ENCODE measurements around the gene P4HTM.

P4HTM gene

DNA sequence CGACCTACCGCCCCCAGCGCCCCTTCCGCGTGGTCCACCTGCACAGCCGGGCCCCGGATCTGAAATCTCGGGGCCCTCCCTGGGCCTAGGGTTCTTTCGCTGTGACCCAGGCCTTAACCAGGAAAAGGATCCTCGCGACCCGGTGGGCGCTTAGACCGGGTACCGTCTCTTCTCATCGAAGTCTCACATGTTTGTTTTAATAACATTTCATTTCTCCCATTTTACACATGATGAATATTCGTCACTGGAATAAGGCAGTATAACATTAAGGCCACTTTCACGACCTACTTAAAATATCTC, 28.6 kb downstream of the P4HTM start:
- TF ChIP-seq EZH2phosphoT487 (IDR thresholded peaks at IDR 0.05; ENCODE audit: borderline replicate concordance): no peak
- TF ChIP-seq, protein P1, sequence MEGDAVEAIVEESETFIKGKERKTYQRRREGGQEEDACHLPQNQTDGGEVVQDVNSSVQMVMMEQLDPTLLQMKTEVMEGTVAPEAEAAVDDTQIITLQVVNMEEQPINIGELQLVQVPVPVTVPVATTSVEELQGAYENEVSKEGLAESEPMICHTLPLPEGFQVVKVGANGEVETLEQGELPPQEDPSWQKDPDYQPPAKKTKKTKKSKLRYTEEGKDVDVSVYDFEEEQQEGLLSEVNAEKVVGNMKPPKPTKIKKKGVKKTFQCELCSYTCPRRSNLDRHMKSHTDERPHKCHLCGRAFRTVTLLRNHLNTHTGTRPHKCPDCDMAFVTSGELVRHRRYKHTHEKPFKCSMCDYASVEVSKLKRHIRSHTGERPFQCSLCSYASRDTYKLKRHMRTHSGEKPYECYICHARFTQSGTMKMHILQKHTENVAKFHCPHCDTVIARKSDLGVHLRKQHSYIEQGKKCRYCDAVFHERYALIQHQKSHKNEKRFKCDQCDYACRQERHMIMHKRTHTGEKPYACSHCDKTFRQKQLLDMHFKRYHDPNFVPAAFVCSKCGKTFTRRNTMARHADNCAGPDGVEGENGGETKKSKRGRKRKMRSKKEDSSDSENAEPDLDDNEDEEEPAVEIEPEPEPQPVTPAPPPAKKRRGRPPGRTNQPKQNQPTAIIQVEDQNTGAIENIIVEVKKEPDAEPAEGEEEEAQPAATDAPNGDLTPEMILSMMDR (conservative IDR thresholded peaks at IDR 0.05; ENCODE audit: low read length): no peak
- Histone ChIP-seq H3K36me3 (ENCODE audit: insufficient read depth, low read length) (peaks cover 35% of the 10 kb centered on the region; the same call in 1 of the 2 replicates), H3K4me2 (ENCODE audit: low read depth, low read length, poor library complexity, severe bottlenecking) (peak overlapping the region; percentile 92), H3K9ac (ENCODE audit: low read depth, low read length, poor library complexity, severe bottlenecking) (peak overlapping the region; percentile 67), H3F3A (ENCODE audit: low read depth) (peaks cover 3% of the 10 kb centered on the region; the same call in 1 of the 2 replicates), H3K9me3 (ENCODE audit: insufficient read depth, low read depth, low read length) (no peaks in the 10 kb centered on the region), H3K27me3 (ENCODE audit: insufficient read depth, low read length, poor library complexity, severe bottlenecking) (no peaks in the 10 kb centered on the region), H4K20me1 (ENCODE audit: insufficient read depth, low read length, poor library complexity, severe bottlenecking) (peaks cover 60% of the 10 kb centered on the region), H3K79me2 (ENCODE audit: insufficient read depth, low read length) (peaks cover 60% of the 10 kb centered on the region), H2AFZ (ENCODE audit: low read length) (peak overlapping the region; percentile 55; the same call in 1 of the 2 replicates), H3K4me1 (ENCODE audit: insufficient read depth, low read length, poor library complexity, severe bottlenecking) (peaks cover 22% of the 10 kb centered on the region), H3K9me2 (replicated peaks; ENCODE audit: low read depth, low read length) (no peaks in the 10 kb centered on the region), H3K4me3 (ENCODE audit: low read length, poor library complexity, severe bottlenecking) (peak overlapping the region; percentile 91)

DNA sequence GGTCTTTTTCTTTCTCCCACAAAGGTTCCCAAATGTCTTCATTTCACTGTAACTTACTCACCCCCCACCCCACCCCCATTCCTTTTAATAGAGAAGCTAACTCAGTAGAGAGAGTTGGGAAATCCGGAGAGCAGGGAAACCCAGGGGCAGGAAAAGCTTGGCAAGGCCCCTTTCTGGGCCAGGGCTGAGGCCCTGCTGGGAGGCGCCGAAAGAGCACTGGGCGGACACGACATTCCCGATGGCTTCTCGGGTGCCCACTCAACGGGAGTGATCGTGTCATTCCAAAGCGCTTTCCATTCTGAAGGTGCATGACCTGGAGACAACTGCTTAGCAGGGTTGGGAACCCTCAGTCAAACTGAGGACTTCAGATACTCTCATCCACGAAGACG, 29.9 kb downstream of the P4HTM start:
- Histone ChIP-seq H4K20me1 (ENCODE audit: insufficient read depth, low read length, poor library complexity, severe bottlenecking) (peaks cover 61% of the 10 kb centered on the region), H3F3A (ENCODE audit: low read depth) (peaks cover 3% of the 10 kb centered on the region; the same call in 1 of the 2 replicates), H3K36me3 (ENCODE audit: insufficient read depth, low read length) (peaks cover 35% of the 10 kb centered on the region; the same call in 1 of the 2 replicates), H3K4me2 (ENCODE audit: low read depth, low read length, poor library complexity, severe bottlenecking) (peak overlapping the region; percentile 92), H3K4me3 (ENCODE audit: low read length, poor library complexity, severe bottlenecking) (peak overlapping the region; percentile 91), H3K9me3 (ENCODE audit: insufficient read depth, low read depth, low read length) (no peaks in the 10 kb centered on the region), H3K27me3 (ENCODE audit: insufficient read depth, low read length, poor library complexity, severe bottlenecking) (no peaks in the 10 kb centered on the region), H3K4me1 (ENCODE audit: insufficient read depth, low read length, poor library complexity, severe bottlenecking) (peaks cover 26% of the 10 kb centered on the region), H3K9ac (ENCODE audit: low read depth, low read length, poor library complexity, severe bottlenecking) (peak overlapping the region; percentile 98), H3K79me2 (ENCODE audit: insufficient read depth, low read length) (peaks cover 61% of the 10 kb centered on the region), H2AFZ (ENCODE audit: low read length) (no peak overlapping the region), H3K9me2 (replicated peaks; ENCODE audit: low read depth, low read length) (no peaks in the 10 kb centered on the region)
- TF ChIP-seq, protein P1 (conservative IDR thresholded peaks at IDR 0.05; ENCODE audit: low read length): no peak
- no peak for TF ChIP-seq EZH2phosphoT487 (IDR thresholded peaks at IDR 0.05; ENCODE audit: borderline replicate concordance)

DNA sequence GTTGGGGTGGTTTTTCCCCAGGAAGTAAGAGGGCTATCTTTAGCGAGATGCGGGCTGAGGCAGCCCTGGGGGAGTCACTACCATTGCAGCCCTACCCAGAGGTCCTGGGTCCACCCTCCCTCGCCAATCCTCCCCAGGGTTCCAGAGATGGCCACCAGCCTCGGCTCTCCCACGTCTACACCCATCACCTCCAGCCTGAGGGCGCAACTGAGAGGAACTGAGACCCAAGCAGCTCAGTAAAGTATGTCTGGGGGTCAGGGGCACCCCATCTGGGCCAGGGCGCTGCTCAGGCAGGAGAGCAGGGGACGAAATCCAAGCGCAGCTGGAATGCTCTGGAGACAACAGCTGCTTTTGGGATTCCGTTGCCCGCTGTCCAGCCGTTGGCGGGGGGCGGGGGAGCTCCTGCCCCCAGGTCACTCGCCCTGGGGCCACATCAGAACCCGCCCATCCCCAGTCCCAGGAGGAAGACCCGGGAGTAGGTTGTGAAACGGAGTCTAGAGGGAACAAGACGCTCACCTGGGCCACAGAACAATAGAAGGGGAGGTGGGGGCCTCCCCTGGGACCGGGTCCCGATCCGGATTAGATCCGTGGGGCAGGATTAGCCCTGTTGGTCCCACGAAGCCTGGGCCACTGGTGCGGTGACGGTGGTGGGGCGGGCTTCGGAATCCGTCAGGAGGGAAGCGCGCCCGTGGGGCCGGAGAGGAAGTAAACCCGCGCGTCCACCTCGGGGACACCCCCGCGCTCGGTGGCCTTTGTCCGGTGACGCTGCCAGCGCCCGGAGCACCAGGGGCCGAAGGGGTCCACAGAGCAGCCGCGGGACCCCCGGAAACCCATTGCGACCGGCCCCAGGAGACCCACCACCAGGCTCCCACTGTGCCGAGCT, 30.5 kb downstream of the P4HTM start:
- TF ChIP-seq, protein P1 (conservative IDR thresholded peaks at IDR 0.05; ENCODE audit: low read length): no peak
- no peak for TF ChIP-seq EZH2phosphoT487 (IDR thresholded peaks at IDR 0.05; ENCODE audit: borderline replicate concordance)
- no peak overlapping the region for H2AFZ ChIP-seq (ENCODE audit: low read length)

More for the DNA sequence above, 30.5 kb downstream of the P4HTM start:
- Histone ChIP-seq H3K9me3 (ENCODE audit: insufficient read depth, low read depth, low read length) (no peaks in the 10 kb centered on the region), H3K4me2 (ENCODE audit: low read depth, low read length, poor library complexity, severe bottlenecking) (peak overlapping the region; percentile 92), H3K27me3 (ENCODE audit: insufficient read depth, low read length, poor library complexity, severe bottlenecking) (no peaks in the 10 kb centered on the region), H3K9me2 (replicated peaks; ENCODE audit: low read depth, low read length) (no peaks in the 10 kb centered on the region), H3F3A (ENCODE audit: low read depth) (peaks cover 3% of the 10 kb centered on the region; the same call in 1 of the 2 replicates), H4K20me1 (ENCODE audit: insufficient read depth, low read length, poor library complexity, severe bottlenecking) (peaks cover 65% of the 10 kb centered on the region), H3K9ac (ENCODE audit: low read depth, low read length, poor library complexity, severe bottlenecking) (peak overlapping the region; percentile 98), H3K4me3 (ENCODE audit: low read length, poor library complexity, severe bottlenecking) (peak overlapping the region; percentile 91), H3K36me3 (ENCODE audit: insufficient read depth, low read length) (peaks cover 35% of the 10 kb centered on the region; the same call in 1 of the 2 replicates), H3K4me1 (ENCODE audit: insufficient read depth, low read length, poor library complexity, severe bottlenecking) (peaks cover 32% of the 10 kb centered on the region), H3K79me2 (ENCODE audit: insufficient read depth, low read length) (peaks cover 64% of the 10 kb centered on the region)
